Measurements from ENCODE around the gene SV2C. TPM values are rescaled to one million over a fixed set of nuclear protein-coding genes. Genes with fewer than 3 reads are reported as not detected.

The SV2C gene
- polyA plus RNA-seq, 4 donors: 0.07 to 0.29 (median 0.18) TPM

- DNase-seq (ENCODE audit: low read depth in 4 of 4, low spot score in 3 of 4): no peak
Observed at GRCh38 chr5:76196886-76197489, 113.8 kb downstream of the SV2C start.

GRCh38 chr5:76197726-76198125 lies 114.5 kb downstream of the SV2C start:
- no peak for DNase-seq (ENCODE audit: low read depth in 4 of 4, low spot score in 3 of 4)

GRCh38 chr5:76199336-76200318 lies 116.4 kb downstream of the SV2C start:
- DNase-seq (ENCODE audit: low read depth in 4 of 4, low spot score in 3 of 4): peak in 1 of 4 donors; percentile 7

- no peak for DNase-seq (ENCODE audit: low read depth in 4 of 4, low spot score in 3 of 4)
Observed at GRCh38 chr5:76202182-76202581, 119.0 kb downstream of the SV2C start.

GRCh38 chr5:76204191-76204590 lies 121.0 kb downstream of the SV2C start:
- DNase-seq (ENCODE audit: low read depth in 4 of 4, low spot score in 3 of 4): no peak

- no peak for DNase-seq (ENCODE audit: low read depth in 4 of 4, low spot score in 3 of 4)
Observed at GRCh38 chr5:76204713-76205112, 121.5 kb downstream of the SV2C start.

GRCh38 chr5:76207120-76207519 lies 123.9 kb downstream of the SV2C start:
- no peak for DNase-seq (ENCODE audit: low read depth in 4 of 4, low spot score in 3 of 4)

- DNase-seq (ENCODE audit: low read depth in 4 of 4, low spot score in 3 of 4): no peak
Observed at GRCh38 chr5:76209297-76209696, 126.1 kb downstream of the SV2C start.

GRCh38 chr5:76210946-76211345 lies 127.8 kb downstream of the SV2C start:
- DNase-seq (ENCODE audit: low read depth in 4 of 4, low spot score in 3 of 4): no peak

GRCh38 chr5:76213858-76214257 lies 130.7 kb downstream of the SV2C start:
- no peak for DNase-seq (ENCODE audit: low read depth in 4 of 4, low spot score in 3 of 4)

- DNase-seq (ENCODE audit: low read depth in 4 of 4, low spot score in 3 of 4): no peak
Observed at GRCh38 chr5:76216748-76217147, 133.6 kb downstream of the SV2C start.

GRCh38 chr5:76219636-76220035 lies 136.5 kb downstream of the SV2C start:
- no peak for DNase-seq (ENCODE audit: low read depth in 4 of 4, low spot score in 3 of 4)

- no peak for DNase-seq (ENCODE audit: low read depth in 4 of 4, low spot score in 3 of 4)
Observed at GRCh38 chr5:76221311-76221710, 138.1 kb downstream of the SV2C start.

GRCh38 chr5:76222318-76222717 lies 139.1 kb downstream of the SV2C start:
- DNase-seq (ENCODE audit: low read depth in 4 of 4, low spot score in 3 of 4): no peak

- no peak for DNase-seq (ENCODE audit: low read depth in 4 of 4, low spot score in 3 of 4)
Observed at GRCh38 chr5:76223696-76224095, 140.5 kb downstream of the SV2C start.

GRCh38 chr5:76224898-76225297 lies 141.7 kb downstream of the SV2C start:
- DNase-seq (ENCODE audit: low read depth in 4 of 4, low spot score in 3 of 4): no peak

- DNase-seq (ENCODE audit: low read depth in 4 of 4, low spot score in 3 of 4): no peak
Observed at GRCh38 chr5:76225336-76225735, 142.2 kb downstream of the SV2C start.

GRCh38 chr5:76229900-76230299 lies 146.7 kb downstream of the SV2C start:
- no peak for DNase-seq (ENCODE audit: low read depth in 4 of 4, low spot score in 3 of 4)

- DNase-seq (ENCODE audit: low read depth in 4 of 4, low spot score in 3 of 4): no peak
Observed at GRCh38 chr5:76230711-76231285, 147.6 kb downstream of the SV2C start.

- DNase-seq (ENCODE audit: low read depth in 4 of 4, low spot score in 3 of 4): no peak
Observed at GRCh38 chr5:76234665-76235064, 151.5 kb downstream of the SV2C start.

- no peak for DNase-seq (ENCODE audit: low read depth in 4 of 4, low spot score in 3 of 4)
Observed at GRCh38 chr5:76236684-76237083, 153.5 kb downstream of the SV2C start.

GRCh38 chr5:76240336-76240735 lies 157.2 kb downstream of the SV2C start:
- DNase-seq (ENCODE audit: low read depth in 4 of 4, low spot score in 3 of 4): no peak

Data from left renal pelvis (tissue), 4 donors.